GM23248 (cell line): ENCODE data around the gene MRPL32. TPM values are rescaled to one million over a fixed set of nuclear protein-coding genes. Genes with fewer than 3 reads are reported as not detected.

Experiments
- DNase-seq: peaks from one replicate; pipeline ENCODE4 v3.0.0-alpha.2; 2015
- H2AFZ ChIP-seq: fragments of 200-600 bp; sonication (generic); 2 replicates; pipeline ENCODE4 v1.6.1; 2016; ENCODE audit warnings: antibody characterized with exemption
- H3F3A ChIP-seq: fragments of 200-600 bp; sonication (generic); 2 replicates; pipeline ENCODE4 v1.6.1; 2016; ENCODE audit warnings: mild to moderate bottlenecking, antibody characterized with exemption, mixed run types; ENCODE audit not compliant: insufficient read depth
- H3K27ac ChIP-seq: fragments of 200-600 bp; sonication (generic); 2 replicates; pipeline ENCODE4 v1.5.1; 2016; ENCODE audit warnings: mild to moderate bottlenecking
- H3K27me3 ChIP-seq: fragments of 200-600 bp; sonication (generic); replicated peaks from 2 replicates; pipeline ENCODE4 v1.6.1; 2016; ENCODE audit warnings: mild to moderate bottlenecking; ENCODE audit not compliant: insufficient read depth
- H3K36me3 ChIP-seq: fragments of 200-600 bp; sonication (generic); 2 replicates; pipeline ENCODE4 v1.6.1; 2016; ENCODE audit warnings: low read depth, mild to moderate bottlenecking
- H3K4me1 ChIP-seq: fragments of 200-600 bp; sonication (generic); 2 replicates; pipeline ENCODE4 v1.6.1; 2016; ENCODE audit warnings: mild to moderate bottlenecking; ENCODE audit not compliant: insufficient read depth
- H3K4me2 ChIP-seq: fragments of 200-600 bp; sonication (generic); one replicate; pipeline ENCODE4 v1.6.1; 2016; ENCODE audit warnings: mild to moderate bottlenecking; ENCODE audit not compliant: unreplicated experiment
- H3K4me3 ChIP-seq: fragments of 200-600 bp; sonication (generic); 2 replicates; pipeline ENCODE4 v1.5.1; 2016; ENCODE audit warnings: mild to moderate bottlenecking
- H3K79me2 ChIP-seq: fragments of 200-600 bp; sonication (generic); 2 replicates; pipeline ENCODE4 v1.6.1; 2016; ENCODE audit warnings: mild to moderate bottlenecking; ENCODE audit not compliant: insufficient read depth
- H3K9ac ChIP-seq: fragments of 200-600 bp; sonication (generic); 2 replicates; pipeline ENCODE4 v1.6.1; 2016; ENCODE audit warnings: mild to moderate bottlenecking
- H3K9me2 ChIP-seq: fragments of 200-600 bp; sonication (generic); 2 replicates; pipeline ENCODE4 v1.6.1; 2016; ENCODE audit warnings: mixed run types, mild to moderate bottlenecking, moderate library complexity; ENCODE audit not compliant: insufficient read depth
- H3K9me3 ChIP-seq: fragments of 200-600 bp; sonication (generic); one replicate; pipeline ENCODE4 v1.6.1; 2017; ENCODE audit warnings: low read depth
- H4K20me1 ChIP-seq: fragments of 200-600 bp; sonication (generic); 2 replicates; pipeline ENCODE4 v1.6.0; 2016; ENCODE audit not compliant: insufficient read depth
- EZH2 ChIP-seq: fragments of 200-600 bp; sonication (generic); IDR thresholded peaks from 2 replicates; pipeline ENCODE4 v1.6.1; 2018; ENCODE audit warnings: antibody characterized with exemption, mild to moderate bottlenecking; ENCODE audit not compliant: insufficient read depth, poor library complexity, severe bottlenecking
- EZH2phosphoT487 ChIP-seq: fragments of 200-600 bp; sonication (generic); IDR thresholded peaks from 2 replicates; pipeline ENCODE4 v1.6.1; 2018; ENCODE audit warnings: antibody characterized with exemption, moderate library complexity, mild to moderate bottlenecking, low read depth; ENCODE audit not compliant: insufficient read depth
- WGBS, 2 experiments: methylation state at CpG; one replicate each; pipeline ENCODE4 v1.1.6; 2015 to 2017; ENCODE audit warnings: low lambda C conversion rate in 2 of 2, low coverage in 1 of 2; ENCODE audit errors: missing lambda C conversion rate in 2 of 2; 5-methylcytosine and 5-hydroxymethylcytosine counted together
- in situ Hi-C: fragments of 300-500 bp; cut with MboI; formaldehyde crosslinking; loops from 2 replicates; pipeline ENCODE4 v1.15.0; 2020
- polyA plus RNA-seq: library from polyadenylated mRNA; unstranded; fragments of >200 nt; fragmentation: Nextera tagmentation; extraction: Ambion mirVana; gene quantifications from 2 replicates; pipeline ENCODE4 v1.2.1, GENCODE V29; 2016
- total RNA-seq: library from RNA; depleted of rRNA; stranded (reverse); fragments of >200 nt; shearing (Covaris generic); gene quantifications from 2 replicates; pipeline ENCODE4 v1.2.3, GENCODE V29; 2014

Gene MRPL32
- total and polyA plus RNA-seq, 2 experiments from 2014 or later = 45.3 to 76.3 TPM

- in situ Hi-C loops = no loop called here
- no peaks in the 10 kb centered on the region for H4K20me1 ChIP-seq
- WGBS, 2 experiments = 89 to 100% methylated on average over 1 of the region's 1 CpG
These were observed 26.0 kb upstream of the MRPL32 start for GRCh38 chr7:42906181-42906580.

GRCh38 chr7:42907316-42907715 is 24.9 kb upstream of the MRPL32 start:
- no peak overlapping the region for H3K27ac ChIP-seq
- DNase-seq = no peak
- in situ Hi-C loops = no loop called here

More at GRCh38 chr7:42906181-42906580, 26.0 kb upstream of the MRPL32 start:
- Histone ChIP-seq H3K27ac (no peak overlapping the region), H3K9ac (no peak overlapping the region), H3K79me2 (peaks cover 16% of the 10 kb centered on the region; the same call in 1 of the 2 replicates), H3K4me2 (no peak overlapping the region), H3K4me1 (no peaks in the 10 kb centered on the region), H3F3A (no peaks in the 10 kb centered on the region), H2AFZ (no peak overlapping the region), H3K27me3 (no peaks in the 10 kb centered on the region), H3K36me3 (no peaks in the 10 kb centered on the region), H3K9me3 (no peaks in the 10 kb centered on the region), H3K4me3 (no peak overlapping the region), H3K9me2 (no peaks in the 10 kb centered on the region)
- TF ChIP-seq EZH2phosphoT487 = no peak
- TF ChIP-seq EZH2 = no peak
- no peak for DNase-seq

GRCh38 chr7:42910306-42910705 is 21.9 kb upstream of the MRPL32 start:
- H3K9me3 ChIP-seq = no peaks in the 10 kb centered on the region
- peaks cover 21% of the 10 kb centered on the region for H3F3A ChIP-seq
- DNase-seq = no peak
- no peak overlapping the region for H3K27ac ChIP-seq
- H3K79me2 ChIP-seq = peaks cover 16% of the 10 kb centered on the region; the same call in 1 of the 2 replicates
- 75 to 82% methylated on average over 2 of the region's 2 CpGs for WGBS, 2 experiments
- H4K20me1 ChIP-seq = no peaks in the 10 kb centered on the region
- H2AFZ ChIP-seq = no peak overlapping the region
- in situ Hi-C loops = no loop called here
- H3K9me2 ChIP-seq = no peaks in the 10 kb centered on the region
- no peaks in the 10 kb centered on the region for H3K27me3 ChIP-seq
- peak overlapping the region; percentile 74 for H3K4me2 ChIP-seq
- TF ChIP-seq EZH2 (no peak), EZH2phosphoT487 (no peak)
- H3K36me3 ChIP-seq = no peaks in the 10 kb centered on the region
- H3K9ac ChIP-seq = no peak overlapping the region
- H3K4me3 ChIP-seq = no peak overlapping the region
- H3K4me1 ChIP-seq = peaks cover 24% of the 10 kb centered on the region

More at GRCh38 chr7:42907316-42907715, 24.9 kb upstream of the MRPL32 start:
- no peak overlapping the region for H2AFZ ChIP-seq
- peaks cover 16% of the 10 kb centered on the region; the same call in 1 of the 2 replicates for H3K79me2 ChIP-seq
- H3K9me2 ChIP-seq = no peaks in the 10 kb centered on the region
- no peaks in the 10 kb centered on the region for H3K9me3 ChIP-seq
- H3K27me3 ChIP-seq = no peaks in the 10 kb centered on the region
- no peaks in the 10 kb centered on the region for H3F3A ChIP-seq
- H3K4me2 ChIP-seq = no peak overlapping the region
- no peak overlapping the region for H3K4me3 ChIP-seq
- H3K4me1 ChIP-seq = peaks cover 1% of the 10 kb centered on the region; the same call in 1 of the 2 replicates
- H4K20me1 ChIP-seq = no peaks in the 10 kb centered on the region
- H3K9ac ChIP-seq = no peak overlapping the region
- no peaks in the 10 kb centered on the region for H3K36me3 ChIP-seq
- TF ChIP-seq EZH2phosphoT487 (no peak), EZH2 (no peak)

GRCh38 chr7:42911454-42912447 is 20.4 kb upstream of the MRPL32 start, which contains the start of gene C7orf25:
Gene C7orf25 (minus strand): TSS chr7:42912070. CDS start chr7:42910900, 1,170 bp downstream.
- Histone ChIP-seq H3K36me3 (peaks cover 2% of the 10 kb centered on the region; the same call in 1 of the 2 replicates), H3K9me3 (no peaks in the 10 kb centered on the region), H3K4me1 (peaks cover 32% of the 10 kb centered on the region), H3F3A (peaks cover 36% of the 10 kb centered on the region), H3K27me3 (no peaks in the 10 kb centered on the region), H3K27ac (peak within 1 kb of the TSS; percentile 19), H3K4me3 (peak within 1 kb of the TSS; percentile 90), H4K20me1 (no peaks in the 10 kb centered on the region), H3K4me2 (peak within 1 kb of the TSS; percentile 74), H3K9ac (peak within 1 kb of the TSS; percentile 80), H2AFZ (peak within 1 kb of the TSS; percentile 88), H3K79me2 (peaks cover 16% of the 10 kb centered on the region; the same call in 1 of the 2 replicates), H3K9me2 (no peaks in the 10 kb centered on the region)
- peak; percentile 97 for DNase-seq
- TF ChIP-seq EZH2phosphoT487 = no peak
- in situ Hi-C loops = no loop called here
- 0 to 1% methylated on average over 60 to 80 of the region's 95 CpGs for WGBS, 2 experiments
